ENCODE results near the gene RSBN1. TPM values are rescaled to one million over a fixed set of nuclear protein-coding genes. Genes with fewer than 3 reads are reported as not detected.
A peak's percentile ranks its signal among the peaks of the same experiment; 100 is the strongest.

Gene RSBN1
- 10 to 100 TPM; 20.2 to 32.8 (median 23.6) TPM for total RNA-seq

GRCh38 chr1:113811888-113812660 is at the start of gene RSBN1:
Gene RSBN1 (minus strand): TSS chr1:113812476. CDS start chr1:113812412, 64 bp downstream.
- peak; percentile 99 to 100 for ATAC-seq (ENCODE audit: low FRiP score in 2 of 2)
- 0 to 1% methylated on average over 35 to 68 of the region's 82 CpGs for WGBS, 2 donors
- Histone ChIP-seq H3K4me1 (peaks cover 20 to 29% (median 24%) of the 10 kb centered on the region in 4 donors), H3K36me3 (no peaks in the 10 kb centered on the region), H3K27ac (peak within 1 kb of the TSS; percentile 97 to 99 (median 98)), H3K4me3 (peak within 1 kb of the TSS; percentile 73 to 95 (median 92)), H3K9me3 (no peaks in the 10 kb centered on the region), H3K27me3 (no peaks in the 10 kb centered on the region)
- TF ChIP-seq POLR2A (IDR thresholded peaks at IDR 0.05) (peak in 3 of 4 donors; percentile 92 to 98 (median 96)), EP300 (IDR thresholded peaks at IDR 0.05) (peak in 1 of 4 donors; percentile 75), POLR2AphosphoS5 (IDR thresholded peaks at IDR 0.05) (peak; percentile 88 to 92), CTCF (IDR thresholded peaks at IDR 0.05) (peak in 3 of 6 experiments; percentile 19 to 50 (median 45))
- DNase-seq, result peak; percentile 100

GRCh38 chr1:113861641-113862040 is 49.4 kb upstream of the RSBN1 start:
- no peak for TF ChIP-seq POLR2AphosphoS5 (IDR thresholded peaks at IDR 0.05)
- no peak for TF ChIP-seq CTCF (IDR thresholded peaks at IDR 0.05)
- TF ChIP-seq POLR2A (IDR thresholded peaks at IDR 0.05), result no peak
- TF ChIP-seq EP300 (IDR thresholded peaks at IDR 0.05), result no peak
- Histone ChIP-seq H3K4me3 (no peak overlapping the region), H3K36me3 (no peaks in the 10 kb centered on the region), H3K27ac (no peak overlapping the region), H3K4me1 (peaks cover 0 to 4% (median 0%) of the 10 kb centered on the region in 4 donors), H3K27me3 (no peaks in the 10 kb centered on the region), H3K9me3 (no peaks in the 10 kb centered on the region)
- 95% methylated on average over 5 of the region's 5 CpGs for WGBS, 2 donors
- DNase-seq (no peak), ATAC-seq (ENCODE audit: low FRiP score in 2 of 2) (no peak)

- no peak overlapping the region for H3K4me3 ChIP-seq
- no peaks in the 10 kb centered on the region for H3K27me3 ChIP-seq
- peaks cover 0 to 4% (median 0%) of the 10 kb centered on the region in 4 donors for H3K4me1 ChIP-seq
- TF ChIP-seq CTCF (IDR thresholded peaks at IDR 0.05) (no peak), POLR2AphosphoS5 (IDR thresholded peaks at IDR 0.05) (no peak), EP300 (IDR thresholded peaks at IDR 0.05) (no peak), POLR2A (IDR thresholded peaks at IDR 0.05) (no peak)
- ATAC-seq (ENCODE audit: low FRiP score in 2 of 2), result no peak
- no peaks in the 10 kb centered on the region for H3K36me3 ChIP-seq
- WGBS, 2 donors, result 66 to 69% methylated on average over 3 of the region's 3 CpGs
- H3K27ac ChIP-seq, result no peak overlapping the region
- no peaks in the 10 kb centered on the region for H3K9me3 ChIP-seq
- DNase-seq, result no peak
These were observed 48.6 kb upstream of the RSBN1 start for GRCh38 chr1:113860891-113861290.

- 60 to 64% methylated on average over 3 of the region's 3 CpGs for WGBS, 2 donors
- H3K27ac ChIP-seq, result peak overlapping the region in 2 of 4 donors; percentile 14 to 50
- peak overlapping the region in 1 of 4 donors; percentile 3 for H3K4me3 ChIP-seq
- DNase-seq, result no peak
- H3K4me1 ChIP-seq, result peaks cover 0 to 4% (median 0%) of the 10 kb centered on the region in 4 donors
- H3K27me3 ChIP-seq, result no peaks in the 10 kb centered on the region
- no peaks in the 10 kb centered on the region for H3K9me3 ChIP-seq
- H3K36me3 ChIP-seq, result no peaks in the 10 kb centered on the region
- TF ChIP-seq POLR2A (IDR thresholded peaks at IDR 0.05) (no peak), POLR2AphosphoS5 (IDR thresholded peaks at IDR 0.05) (no peak), CTCF (IDR thresholded peaks at IDR 0.05) (no peak)
- ATAC-seq (ENCODE audit: low FRiP score in 2 of 2), result peak in 1 of 2 donors; percentile 63
These were observed 47.4 kb upstream of the RSBN1 start for GRCh38 chr1:113859478-113860175.

All from upper lobe of left lung (tissue), 6 donors.